Measurements from ENCODE around the gene SERPINA1. TPM values are rescaled to one million over a fixed set of nuclear protein-coding genes. Genes with fewer than 3 reads are reported as not detected.

SERPINA1 gene
- total and polyA plus RNA-seq, 2 of the 13 experiments (the other 11 are each of a cell fraction or from before 2014, with no cell fraction given) = 3,266 to 11,015 TPM

GRCh38 chr14:94401083-94401482 lies 12.7 kb upstream of the SERPINA1 start:
- peaks cover 3% of the 10 kb centered on the region for H3K79me2 ChIP-seq (ENCODE audit: insufficient read depth, low read length)
- ATAC-seq (no peak), FAIRE-seq (no peak), DNase-seq (ENCODE audit: low spot score) (no peak)
- no peaks in the 10 kb centered on the region for H3K9me3 ChIP-seq (ENCODE audit: low read length)
- no peak overlapping the region; the same call in 1 of the 2 replicates for H3K9ac ChIP-seq (ENCODE audit: insufficient read depth, low read depth, low read length)
- no peaks in the 10 kb centered on the region for H3K36me3 ChIP-seq (replicated peaks in 1 of 2; ENCODE audit: control insufficient read depth in 1 of 2, insufficient read depth in 2 of 2, low read length in 2 of 2)
- H4K20me1 ChIP-seq (ENCODE audit: insufficient read depth, low read length) = no peaks in the 10 kb centered on the region
- peaks cover 97% of the 10 kb centered on the region for H3K4me1 ChIP-seq (ENCODE audit: insufficient read depth, low read length)
- TF ChIP-seq HHEX (CRISPR knock-in tag; IDR thresholded peaks at IDR 0.05) (no peak), BORCS8-MEF2B (CRISPR knock-in tag; IDR thresholded peaks at IDR 0.05) (no peak), TBP (CRISPR knock-in tag; IDR thresholded peaks at IDR 0.05) (no peak), KDM5A (IDR thresholded peaks at IDR 0.05; ENCODE audit: borderline replicate concordance, low read length) (no peak), ZNF143 (CRISPR knock-in tag; IDR thresholded peaks at IDR 0.05) (no peak), NR2F6 (IDR thresholded peaks at IDR 0.05) (no peak), NR2F6 (CRISPR knock-in tag; IDR thresholded peaks at IDR 0.05) (no peak), ZFAT (CRISPR knock-in tag; conservative IDR thresholded peaks at IDR 0.05) (no peak), IKZF4 (CRISPR knock-in tag; IDR thresholded peaks at IDR 0.05; ENCODE audit: borderline replicate concordance, low read depth, not compliant biosample characterization) (no peak), ZNF781 (CRISPR knock-in tag; IDR thresholded peaks at IDR 0.05; ENCODE audit: borderline replicate concordance, not compliant biosample characterization) (no peak), PHF21A (CRISPR knock-in tag; IDR thresholded peaks at IDR 0.05) (no peak), GATAD1 (CRISPR knock-in tag; IDR thresholded peaks at IDR 0.05) (no peak)
- TF ChIP-seq, protein P1, sequence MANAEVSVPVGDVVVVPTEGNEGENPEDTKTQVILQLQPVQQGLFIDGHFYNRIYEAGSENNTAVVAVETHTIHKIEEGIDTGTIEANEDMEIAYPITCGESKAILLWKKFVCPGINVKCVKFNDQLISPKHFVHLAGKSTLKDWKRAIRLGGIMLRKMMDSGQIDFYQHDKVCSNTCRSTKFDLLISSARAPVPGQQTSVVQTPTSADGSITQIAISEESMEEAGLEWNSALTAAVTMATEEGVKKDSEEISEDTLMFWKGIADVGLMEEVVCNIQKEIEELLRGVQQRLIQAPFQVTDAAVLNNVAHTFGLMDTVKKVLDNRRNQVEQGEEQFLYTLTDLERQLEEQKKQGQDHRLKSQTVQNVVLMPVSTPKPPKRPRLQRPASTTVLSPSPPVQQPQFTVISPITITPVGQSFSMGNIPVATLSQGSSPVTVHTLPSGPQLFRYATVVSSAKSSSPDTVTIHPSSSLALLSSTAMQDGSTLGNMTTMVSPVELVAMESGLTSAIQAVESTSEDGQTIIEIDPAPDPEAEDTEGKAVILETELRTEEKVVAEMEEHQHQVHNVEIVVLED (CRISPR knock-in tag; IDR thresholded peaks at IDR 0.05; ENCODE audit: borderline replicate concordance) = no peak
- no TSS peak for BruUV-seq (replicated peaks)
- H3K4me3 ChIP-seq (replicated peaks in 1 of 3; ENCODE audit: insufficient read depth in 1 of 3, low read depth in 2 of 3, low read length in 3 of 3) = no peak overlapping the region; a peak in 1 of 6 replicates
- no peaks in the 10 kb centered on the region for H3K27me3 ChIP-seq (ENCODE audit: control insufficient read depth in 1 of 2, insufficient read depth in 2 of 2, low read length in 2 of 2)
- no peak overlapping the region for H2AFZ ChIP-seq (ENCODE audit: low read length)
- peak overlapping the region; percentile 71; the same call in 1 of the 2 replicates for H3K4me2 ChIP-seq (ENCODE audit: low read depth, low read length)
- WGBS (ENCODE audit: low lambda C conversion rate) = 86% methylated on average over 1 of the region's 1 CpG
- in situ Hi-C loops (cut with HindIII; ENCODE audit: extremely low pct_ligation_motif_present, low pct_unique_long_range_greater_than_20kb) (no loop called here), intact Hi-C loops (cut with micrococcal nuclease; ENCODE audit: unreplicated experiment) (no loop called here)
- ChIA-PET POLR2A (interaction anchor here (2.3 to 8.9 kb wide), 3 partner anchors 11 to 24 kb away, joined by 8 to 180 read pairs (median 9); partner anchors contain the start of gene SERPINA1), CTCF (ENCODE audit: low intra/inter-chr PET ratio, low total read pairs) (no interaction called here)
- peak overlapping the region; percentile 64 for H3K27ac ChIP-seq (ENCODE audit: extremely low read length, insufficient read depth, low read length)
